Trophoblast cell (in vitro differentiated cells and primary cell): ENCODE data around the gene TRIM46.
"Not testable (repeated sequence)": the region's sequence is repeated elsewhere in the genome, so short reads cannot be mapped to it uniquely, and the experiment has no call there.

Source experiments
- DNase-seq, 2 donors: peaks; one replicate each; pipeline ENCODE4 v3.0.0-alpha.2; 2016
- H2AFZ ChIP-seq: 2 replicates; pipeline ENCODE4 v1.6.1; 2013; ENCODE audit warnings: low read length, moderate library complexity, mild to moderate bottlenecking; ENCODE audit not compliant: insufficient read depth, poor library complexity
- H2AK5ac ChIP-seq: 2 replicates; pipeline ENCODE4 v1.6.1; 2013; ENCODE audit warnings: mild to moderate bottlenecking, low read length
- H2BK120ac ChIP-seq: 2 replicates; pipeline ENCODE4 v1.6.1; 2013; ENCODE audit warnings: low read length, mild to moderate bottlenecking, moderate library complexity; ENCODE audit not compliant: insufficient read depth, poor library complexity
- H2BK12ac ChIP-seq: 2 replicates; pipeline ENCODE4 v1.6.1; 2013; ENCODE audit warnings: mild to moderate bottlenecking, low read length, moderate library complexity
- H2BK5ac ChIP-seq: 2 replicates; pipeline ENCODE4 v1.6.1; 2013; ENCODE audit warnings: low read length, low read depth, moderate library complexity, mild to moderate bottlenecking; ENCODE audit not compliant: poor library complexity
- H3K14ac ChIP-seq: 2 replicates; pipeline ENCODE4 v1.6.1; 2013; ENCODE audit warnings: mild to moderate bottlenecking, low read length
- H3K18ac ChIP-seq: 2 replicates; pipeline ENCODE4 v1.6.1; 2013; ENCODE audit warnings: mild to moderate bottlenecking, low read length
- H3K23ac ChIP-seq: 2 replicates; pipeline ENCODE4 v1.6.1; 2013; ENCODE audit warnings: low read length
- H3K27ac ChIP-seq: 2 replicates; pipeline ENCODE4 v1.5.1; 2013; ENCODE audit warnings: low read depth, mild to moderate bottlenecking, inconsistent platforms, low read length, moderate library complexity
- H3K27me3 ChIP-seq: 2 replicates; pipeline ENCODE4 v1.6.1; 2013; ENCODE audit warnings: inconsistent platforms, mild to moderate bottlenecking, low read length, moderate library complexity; ENCODE audit not compliant: insufficient read depth
- H3K36me3 ChIP-seq, 2 experiments: 1 replicate in 1 of 2; 2 replicates in 1 of 2; pipeline ENCODE4 v1.6.1; 2013; ENCODE audit warnings: low read length in 2 of 2, mild to moderate bottlenecking in 2 of 2, moderate library complexity in 1 of 2; ENCODE audit not compliant: insufficient read depth in 2 of 2, control insufficient read depth in 1 of 2
- H3K4ac ChIP-seq: 2 replicates; pipeline ENCODE4 v1.6.1; 2013; ENCODE audit warnings: low read depth, mild to moderate bottlenecking, low read length, moderate library complexity
- H3K4me1 ChIP-seq, 2 experiments: 1 replicate in 1 of 2; 2 replicates in 1 of 2; pipeline ENCODE4 v1.6.1; 2013; ENCODE audit warnings: low read length in 2 of 2, mild to moderate bottlenecking in 2 of 2, moderate library complexity in 1 of 2; ENCODE audit not compliant: insufficient read depth in 2 of 2, control insufficient read depth in 1 of 2
- H3K4me2 ChIP-seq: 2 replicates; pipeline ENCODE4 v1.6.1; 2013; ENCODE audit warnings: inconsistent platforms, mild to moderate bottlenecking, low read length, moderate library complexity
- H3K4me3 ChIP-seq: 2 replicates; pipeline ENCODE4 v1.5.1; 2013; ENCODE audit warnings: mild to moderate bottlenecking, low read depth, low read length, inconsistent platforms
- H3K79me1 ChIP-seq: one replicate; pipeline ENCODE4 v1.6.1; 2013; ENCODE audit warnings: low read length
- H3K79me2 ChIP-seq: 2 replicates; pipeline ENCODE4 v1.6.1; 2013; ENCODE audit warnings: low read length, mild to moderate bottlenecking; ENCODE audit not compliant: control insufficient read depth, insufficient read depth, poor library complexity
- H3K9ac ChIP-seq: 2 replicates; pipeline ENCODE4 v1.6.1; 2013; ENCODE audit warnings: mild to moderate bottlenecking, low read length
- H3K9me3 ChIP-seq: 2 replicates; pipeline ENCODE4 v1.6.1; 2013; ENCODE audit warnings: low read depth, mild to moderate bottlenecking, control low read depth, inconsistent platforms, low read length; ENCODE audit not compliant: insufficient read depth
- H4K12ac ChIP-seq: 2 replicates; pipeline ENCODE4 v1.6.1; 2013; ENCODE audit warnings: low read depth, mild to moderate bottlenecking, low read length, moderate library complexity
- H4K8ac ChIP-seq: 2 replicates; pipeline ENCODE4 v1.6.1; 2013; ENCODE audit warnings: low read depth, mild to moderate bottlenecking, low read length, moderate library complexity
- H4K91ac ChIP-seq: one replicate; pipeline ENCODE4 v1.6.1; 2013; ENCODE audit warnings: low read depth, mild to moderate bottlenecking, low read length, moderate library complexity
- WGBS: extraction: QIAGEN DNeasy Blood & Tissue Kit; methylation state at CpG from one replicate; pipeline ENCODE4 v1.1.7; 2013; ENCODE audit warnings: missing lambda C conversion rate; ENCODE audit not compliant: insufficient read length, insufficient coverage; ENCODE audit errors: extremely low coverage; 5-methylcytosine and 5-hydroxymethylcytosine counted together

The TRIM46 gene

GRCh38 chr1:155164625-155165024 lies 9.0 kb upstream of the TRIM46 start:
- H3K14ac ChIP-seq, H2BK120ac ChIP-seq, H2AK5ac ChIP-seq, H3K18ac ChIP-seq, H4K91ac ChIP-seq, H3K4me2 ChIP-seq, H3K79me1 ChIP-seq, H3K23ac ChIP-seq, H3K36me3 ChIP-seq, H4K8ac ChIP-seq, H2AFZ ChIP-seq, H2BK5ac ChIP-seq, H3K4me3 ChIP-seq, H3K9me3 ChIP-seq, H3K79me2 ChIP-seq, H3K27ac ChIP-seq, H3K4ac ChIP-seq, H2BK12ac ChIP-seq, H3K27me3 ChIP-seq, DNase-seq, H4K12ac ChIP-seq, H3K9ac ChIP-seq: not testable (repeated sequence)
- peaks cover 4 to 14% of the 10 kb centered on the region in 2 experiments for H3K4me1 ChIP-seq
- WGBS = no CpG with 5 or more reads among the region's 11 CpGs

- H3K14ac ChIP-seq = no peak overlapping the region
- no peaks in the 10 kb centered on the region for H3K79me1 ChIP-seq
- H3K4me1 ChIP-seq = peaks cover 4 to 14% of the 10 kb centered on the region in 2 experiments
- H3K9me3 ChIP-seq = no peaks in the 10 kb centered on the region
- no peak overlapping the region for H3K4ac ChIP-seq
- H4K8ac ChIP-seq = no peak overlapping the region
- H3K36me3 ChIP-seq = peaks cover 8 to 14% of the 10 kb centered on the region in 2 experiments
- no peaks in the 10 kb centered on the region for H3K79me2 ChIP-seq
- no peak overlapping the region for H2BK12ac ChIP-seq
- H3K9ac ChIP-seq = no peak overlapping the region
- H2BK120ac ChIP-seq = no peak overlapping the region
- H2AK5ac ChIP-seq = no peak overlapping the region
- H3K27ac ChIP-seq = no peak overlapping the region
- no peaks in the 10 kb centered on the region for H3K27me3 ChIP-seq
- WGBS = no CpG with 5 or more reads among the region's 8 CpGs
- H4K12ac ChIP-seq = no peak overlapping the region
- H2AFZ ChIP-seq = no peak overlapping the region
- H2BK5ac ChIP-seq = no peak overlapping the region
- H4K91ac ChIP-seq = no peak overlapping the region
- H3K23ac ChIP-seq = no peak overlapping the region
- H3K4me2 ChIP-seq = no peak overlapping the region
- DNase-seq = peak; percentile 84 to 86
- no peak overlapping the region for H3K4me3 ChIP-seq
- H3K18ac ChIP-seq = no peak overlapping the region
Measured at GRCh38 chr1:155166051-155166470, 7.6 kb upstream of the TRIM46 start.

GRCh38 chr1:155166471-155167165 lies 7.0 kb upstream of the TRIM46 start:
- Histone ChIP-seq H4K91ac (no peak overlapping the region), H3K79me1 (no peaks in the 10 kb centered on the region), H3K79me2 (no peaks in the 10 kb centered on the region), H2BK120ac (no peak overlapping the region), H3K4me1 (peaks cover 4 to 14% of the 10 kb centered on the region in 2 experiments), H3K4me3 (no peak overlapping the region), H3K36me3 (peaks cover 8 to 14% of the 10 kb centered on the region in 2 experiments), H3K14ac (no peak overlapping the region), H4K8ac (no peak overlapping the region), H3K18ac (no peak overlapping the region), H3K27me3 (no peaks in the 10 kb centered on the region), H3K9ac (no peak overlapping the region), H3K4me2 (no peak overlapping the region), H3K9me3 (no peaks in the 10 kb centered on the region), H3K4ac (no peak overlapping the region), H4K12ac (no peak overlapping the region), H2AK5ac (no peak overlapping the region), H2BK12ac (no peak overlapping the region), H2AFZ (no peak overlapping the region), H3K23ac (no peak overlapping the region), H3K27ac (no peak overlapping the region), H2BK5ac (no peak overlapping the region)
- peak; percentile 98 for DNase-seq
- no CpG with 5 or more reads among the region's 27 CpGs for WGBS

- H3K18ac ChIP-seq = peak overlapping the region; percentile 14
- H4K8ac ChIP-seq = peak overlapping the region; percentile 19
- peak overlapping the region; percentile 66 for H3K4me2 ChIP-seq
- H3K27me3 ChIP-seq = no peaks in the 10 kb centered on the region
- H2AFZ ChIP-seq = peak overlapping the region; percentile 49
- no peak overlapping the region for H3K23ac ChIP-seq
- H3K4me3 ChIP-seq = no peak overlapping the region
- no peak overlapping the region for H4K12ac ChIP-seq
- H3K36me3 ChIP-seq = peaks cover 8 to 14% of the 10 kb centered on the region in 2 experiments
- no peak overlapping the region for H2BK5ac ChIP-seq
- H3K27ac ChIP-seq = no peak overlapping the region
- H2BK120ac ChIP-seq = peak overlapping the region; percentile 55
- H3K4ac ChIP-seq = no peak overlapping the region
- H3K79me2 ChIP-seq = no peaks in the 10 kb centered on the region
- H3K9me3 ChIP-seq = no peaks in the 10 kb centered on the region
- WGBS = no CpG with 5 or more reads among the region's 28 CpGs
- no peak overlapping the region for H3K9ac ChIP-seq
- H4K91ac ChIP-seq = no peak overlapping the region
- H2BK12ac ChIP-seq = peak overlapping the region; percentile 25
- H3K4me1 ChIP-seq = peaks cover 4 to 16% of the 10 kb centered on the region in 2 experiments
- no peak overlapping the region for H2AK5ac ChIP-seq
- H3K79me1 ChIP-seq = no peaks in the 10 kb centered on the region
- DNase-seq = peak; percentile 98 to 99
- no peak overlapping the region for H3K14ac ChIP-seq
Measured at GRCh38 chr1:155167166-155168104, 6.2 kb upstream of the TRIM46 start.
